COR-L47 (cell line): ENCODE measurements around the gene PPM1D.
A peak's percentile ranks its signal among the peaks of the same experiment; 100 is the strongest.
"Not testable (repeated sequence)": the region's sequence is repeated elsewhere in the genome, so short reads cannot be mapped to it uniquely, and the experiment has no call there.

Experiments
- DNase-seq: peaks from one replicate; lab custom pipeline; 2025; lab: John Stamatoyannopoulos, UW

PPM1D gene

GRCh38 chr17:60668741-60669140, 68.7 kb downstream of the PPM1D start:
- DNase-seq = not testable (repeated sequence)

DNA sequence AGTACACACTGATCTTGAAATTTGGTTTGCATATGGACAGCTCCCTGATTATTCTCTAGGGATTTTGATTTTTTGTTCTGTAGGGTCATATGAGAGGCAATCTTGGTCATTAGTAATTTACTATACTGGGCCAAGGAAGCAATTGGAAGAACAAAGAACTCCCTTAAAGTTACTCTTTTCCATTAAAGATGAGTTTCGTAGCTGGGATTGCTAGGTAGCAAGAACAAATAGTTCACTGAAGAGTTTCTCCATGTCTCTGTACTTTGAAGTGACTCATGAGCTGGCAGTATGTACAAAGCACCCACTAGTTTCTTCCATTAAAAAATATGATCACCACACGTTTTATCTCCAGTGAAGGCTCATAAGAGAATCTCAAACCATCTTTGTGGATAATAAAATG, 71.5 kb downstream of the PPM1D start:
- DNase-seq = no peak

GRCh38 chr17:60674637-60675036, 74.6 kb downstream of the PPM1D start:
- DNase-seq = not testable (repeated sequence)

DNA sequence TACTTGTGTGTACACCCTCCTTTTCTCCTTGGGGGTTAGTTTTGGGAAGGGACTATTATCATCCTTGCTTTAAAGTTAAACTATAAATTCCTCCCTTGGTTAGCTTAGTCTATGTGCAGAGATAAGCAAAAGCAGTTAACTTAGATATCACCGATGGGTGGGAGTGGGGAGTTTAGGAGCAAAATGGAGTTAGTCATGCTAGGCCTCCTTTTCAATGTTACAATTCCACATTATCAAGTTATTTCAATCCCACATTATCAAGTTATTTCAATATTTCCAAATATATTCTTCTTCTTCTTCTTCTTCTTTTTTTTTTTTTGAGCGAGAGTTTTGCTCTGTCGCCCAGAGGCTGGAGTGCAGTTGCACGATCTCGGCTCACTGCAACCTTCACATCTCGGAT, 76.0 kb downstream of the PPM1D start:
- DNase-seq = no peak

DNA sequence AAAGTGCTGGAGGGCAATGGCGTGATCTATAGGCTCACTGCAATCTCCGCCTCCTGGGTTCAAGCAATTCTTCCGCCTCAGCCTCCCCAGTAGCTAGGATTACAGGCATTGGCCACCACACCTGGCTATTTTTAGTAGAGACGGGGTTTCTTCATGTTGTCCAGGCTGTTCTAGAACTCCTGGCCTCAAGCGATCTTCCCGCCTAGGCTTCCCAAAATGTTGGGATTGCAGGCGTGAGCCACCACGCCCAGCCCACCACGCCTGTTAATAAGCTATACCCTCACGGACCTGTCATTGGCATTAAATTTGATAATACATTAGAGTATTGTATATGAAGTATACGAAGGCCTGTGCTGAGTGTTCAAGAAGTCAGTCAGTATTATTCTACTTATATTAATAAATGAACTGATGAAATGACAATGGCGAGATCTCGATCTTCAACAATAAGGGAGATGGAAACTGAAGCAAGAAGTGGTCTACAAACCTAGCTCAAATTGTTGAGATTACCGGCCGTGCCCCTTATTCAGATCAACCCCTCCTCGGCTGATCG, 76.8 kb downstream of the PPM1D start:
- DNase-seq = no peak

GRCh38 chr17:60677308-60678117, 77.5 kb downstream of the PPM1D start, which contains the start of gene BCAS3:
Gene BCAS3 (plus strand): TSS chr17:60677851.
- peak; percentile 98 for DNase-seq

DNA sequence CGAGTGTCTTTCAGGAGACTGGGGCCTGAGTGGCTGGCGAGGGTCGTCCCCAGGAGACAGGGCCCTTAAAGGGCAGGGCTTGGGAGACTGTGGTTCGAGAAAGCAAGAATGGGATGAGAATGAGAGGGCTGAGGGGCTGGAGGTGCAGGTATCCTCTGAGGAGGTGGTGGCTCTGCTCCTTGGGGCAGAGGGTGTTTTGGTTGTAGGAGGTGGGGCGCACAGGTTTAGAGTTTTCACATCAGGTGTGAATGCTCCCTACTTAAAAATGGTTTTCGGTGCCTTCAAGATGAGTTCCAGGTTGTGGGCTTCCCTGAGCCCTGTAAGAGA, 78.1 kb downstream of the PPM1D start:
- no peak for DNase-seq

- DNase-seq = no peak
Measured at GRCh38 chr17:60679287-60679686, 79.3 kb downstream of the PPM1D start.

GRCh38 chr17:60680754-60681153, 80.8 kb downstream of the PPM1D start:
- no peak for DNase-seq

- no peak for DNase-seq
Measured at GRCh38 chr17:60685437-60685836, 85.4 kb downstream of the PPM1D start.

- DNase-seq = no peak
Measured at GRCh38 chr17:60695960-60696359, 96.0 kb downstream of the PPM1D start.

DNA sequence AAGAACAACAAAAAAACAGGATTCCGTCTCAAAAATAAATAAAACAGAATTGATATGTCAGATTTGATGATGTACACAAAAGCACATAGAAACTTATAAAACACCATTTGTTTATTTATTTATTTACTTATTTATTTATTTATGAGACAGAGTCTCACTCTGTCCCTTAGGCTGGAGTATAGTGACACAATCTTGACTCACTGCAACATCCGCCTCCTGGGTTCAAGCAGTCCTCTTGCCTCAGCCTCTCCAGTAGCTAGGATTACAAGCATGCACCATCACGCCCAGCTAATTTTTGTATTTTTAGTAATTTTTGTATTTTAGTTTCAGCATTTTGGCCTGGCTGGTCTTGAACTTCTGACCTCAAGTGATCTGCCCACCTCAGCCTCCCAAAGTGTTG, 99.1 kb downstream of the PPM1D start:
- no peak for DNase-seq

DNA sequence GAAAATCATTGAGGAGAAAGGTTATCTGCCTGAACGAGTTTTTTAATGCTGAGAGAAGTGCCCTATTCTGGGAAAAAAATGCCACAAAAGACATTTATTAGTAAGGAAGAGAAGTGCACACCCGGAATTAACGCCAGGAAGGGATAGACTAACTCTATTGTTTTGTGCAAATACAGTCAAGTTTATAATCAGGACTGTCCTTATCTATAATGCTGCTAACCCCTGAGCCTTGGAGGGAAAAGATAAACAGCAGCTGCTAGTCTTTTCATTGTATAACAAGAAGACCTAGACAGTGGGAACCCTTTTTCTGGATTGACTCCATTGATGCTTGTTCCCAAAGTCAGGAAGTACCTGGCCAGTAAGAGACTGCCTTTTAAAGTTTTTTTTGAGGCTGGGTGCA, 104.2 kb downstream of the PPM1D start:
- no peak for DNase-seq

- no peak for DNase-seq
Measured at GRCh38 chr17:60712675-60713074, 112.7 kb downstream of the PPM1D start.

GRCh38 chr17:60713608-60714007, 113.6 kb downstream of the PPM1D start:
- no peak for DNase-seq
